Measurements from ENCODE around the gene ARID1B. TPM values are rescaled to one million over a fixed set of nuclear protein-coding genes. Genes with fewer than 3 reads are reported as not detected.

Gene ARID1B
- total and polyA plus RNA-seq, 2 of the 13 experiments (the other 11 are each of a cell fraction or from before 2014, with no cell fraction given), result 20.1 to 32.6 TPM

- TF ChIP-seq, protein P1, sequence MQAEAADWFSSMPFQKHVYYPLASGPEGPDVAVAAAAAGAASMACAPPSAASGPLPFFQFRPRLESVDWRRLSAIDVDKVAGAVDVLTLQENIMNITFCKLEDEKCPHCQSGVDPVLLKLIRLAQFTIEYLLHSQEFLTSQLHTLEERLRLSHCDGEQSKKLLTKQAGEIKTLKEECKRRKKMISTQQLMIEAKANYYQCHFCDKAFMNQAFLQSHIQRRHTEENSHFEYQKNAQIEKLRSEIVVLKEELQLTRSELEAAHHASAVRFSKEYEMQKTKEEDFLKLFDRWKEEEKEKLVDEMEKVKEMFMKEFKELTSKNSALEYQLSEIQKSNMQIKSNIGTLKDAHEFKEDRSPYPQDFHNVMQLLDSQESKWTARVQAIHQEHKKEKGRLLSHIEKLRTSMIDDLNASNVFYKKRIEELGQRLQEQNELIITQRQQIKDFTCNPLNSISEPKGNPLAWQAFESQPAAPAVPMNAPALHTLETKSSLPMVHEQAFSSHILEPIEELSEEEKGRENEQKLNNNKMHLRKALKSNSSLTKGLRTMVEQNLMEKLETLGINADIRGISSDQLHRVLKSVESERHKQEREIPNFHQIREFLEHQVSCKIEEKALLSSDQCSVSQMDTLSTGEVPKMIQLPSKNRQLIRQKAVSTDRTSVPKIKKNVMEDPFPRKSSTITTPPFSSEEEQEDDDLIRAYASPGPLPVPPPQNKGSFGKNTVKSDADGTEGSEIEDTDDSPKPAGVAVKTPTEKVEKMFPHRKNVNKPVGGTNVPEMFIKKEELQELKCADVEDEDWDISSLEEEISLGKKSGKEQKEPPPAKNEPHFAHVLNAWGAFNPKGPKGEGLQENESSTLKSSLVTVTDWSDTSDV (CRISPR knock-in tag; IDR thresholded peaks at IDR 0.05), result 0 out of 2 replicates have a peak, but pooled peaks have one; percentile 41
- TF ChIP-seq SMARCE1 (IDR thresholded peaks at IDR 0.05; ENCODE audit: borderline replicate concordance) (no peak), MATR3 (CRISPR knock-in tag; IDR thresholded peaks at IDR 0.05) (no peak), YEATS4 (CRISPR knock-in tag; IDR thresholded peaks at IDR 0.05; ENCODE audit: borderline replicate concordance) (peak; percentile 94), IKZF1 (IDR thresholded peaks at IDR 0.05) (no peak), HBP1 (CRISPR knock-in tag; IDR thresholded peaks at IDR 0.05; ENCODE audit: low read depth) (no peak), ZNF274 (CRISPR knock-in tag; IDR thresholded peaks at IDR 0.05) (peak; percentile 47; the same call in 1 of the 2 replicates), HNF1B (CRISPR knock-in tag; IDR thresholded peaks at IDR 0.05) (no peak), FOXA3 (CRISPR knock-in tag; IDR thresholded peaks at IDR 0.05) (no peak; the same call in 1 of the 2 replicates), ZNF138 (CRISPR knock-in tag; IDR thresholded peaks at IDR 0.05; ENCODE audit: low read depth) (no peak), SOX6 (IDR thresholded peaks at IDR 0.05) (no peak), SOX6 (CRISPR knock-in tag; IDR thresholded peaks at IDR 0.05) (no peak), ZNF513 (CRISPR knock-in tag; conservative IDR thresholded peaks at IDR 0.05) (no peak), ZNF225 (CRISPR knock-in tag; IDR thresholded peaks at IDR 0.05) (no peak), ZNF335 (CRISPR knock-in tag; IDR thresholded peaks at IDR 0.05) (no peak), KLF12 (CRISPR knock-in tag; IDR thresholded peaks at IDR 0.05; ENCODE audit: borderline replicate concordance) (no peak; the same call in 1 of the 2 replicates), ZNF629 (CRISPR knock-in tag; conservative IDR thresholded peaks at IDR 0.05) (peak; percentile 16; the same call in 1 of the 2 replicates), ZBTB7A (CRISPR knock-in tag; IDR thresholded peaks at IDR 0.05) (no peak)
- TF ChIP-seq, protein P2, sequence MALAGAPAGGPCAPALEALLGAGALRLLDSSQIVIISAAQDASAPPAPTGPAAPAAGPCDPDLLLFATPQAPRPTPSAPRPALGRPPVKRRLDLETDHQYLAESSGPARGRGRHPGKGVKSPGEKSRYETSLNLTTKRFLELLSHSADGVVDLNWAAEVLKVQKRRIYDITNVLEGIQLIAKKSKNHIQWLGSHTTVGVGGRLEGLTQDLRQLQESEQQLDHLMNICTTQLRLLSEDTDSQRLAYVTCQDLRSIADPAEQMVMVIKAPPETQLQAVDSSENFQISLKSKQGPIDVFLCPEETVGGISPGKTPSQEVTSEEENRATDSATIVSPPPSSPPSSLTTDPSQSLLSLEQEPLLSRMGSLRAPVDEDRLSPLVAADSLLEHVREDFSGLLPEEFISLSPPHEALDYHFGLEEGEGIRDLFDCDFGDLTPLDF (CRISPR knock-in tag; IDR thresholded peaks at IDR 0.05), result no peak
- TF ChIP-seq, protein P3, sequence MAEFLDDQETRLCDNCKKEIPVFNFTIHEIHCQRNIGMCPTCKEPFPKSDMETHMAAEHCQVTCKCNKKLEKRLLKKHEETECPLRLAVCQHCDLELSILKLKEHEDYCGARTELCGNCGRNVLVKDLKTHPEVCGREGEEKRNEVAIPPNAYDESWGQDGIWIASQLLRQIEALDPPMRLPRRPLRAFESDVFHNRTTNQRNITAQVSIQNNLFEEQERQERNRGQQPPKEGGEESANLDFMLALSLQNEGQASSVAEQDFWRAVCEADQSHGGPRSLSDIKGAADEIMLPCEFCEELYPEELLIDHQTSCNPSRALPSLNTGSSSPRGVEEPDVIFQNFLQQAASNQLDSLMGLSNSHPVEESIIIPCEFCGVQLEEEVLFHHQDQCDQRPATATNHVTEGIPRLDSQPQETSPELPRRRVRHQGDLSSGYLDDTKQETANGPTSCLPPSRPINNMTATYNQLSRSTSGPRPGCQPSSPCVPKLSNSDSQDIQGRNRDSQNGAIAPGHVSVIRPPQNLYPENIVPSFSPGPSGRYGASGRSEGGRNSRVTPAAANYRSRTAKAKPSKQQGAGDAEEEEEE (CRISPR knock-in tag; IDR thresholded peaks at IDR 0.05; ENCODE audit: borderline replicate concordance), result no peak
Measured at GRCh38 chr6:156776840-156777576, at the start of gene ARID1B (continued).
